SK-N-MC (cell line): Measurements from ENCODE around the gene MESD.
A peak's percentile ranks its signal among the peaks of the same experiment; 100 is the strongest.

ENCODE experiments used
- DNase-seq: peaks from one replicate; pipeline ENCODE4 v3.0.0-alpha.2; 2011; ENCODE audit warnings: low read depth, low spot score
- H3K27ac ChIP-seq: fragments of 200-600 bp; sonication (generic); 2 replicates; pipeline ENCODE4 v1.5.1; 2016; ENCODE audit warnings: mixed run types
- H3K36me3 ChIP-seq: fragments of 200-600 bp; sonication (generic); 2 replicates; pipeline ENCODE4 v1.6.1; 2017; ENCODE audit warnings: antibody characterized with exemption, low read length, mixed read lengths; ENCODE audit not compliant: insufficient read depth
- H3K4me3 ChIP-seq: fragments of 200-600 bp; sonication (generic); 2 replicates; pipeline ENCODE4 v1.5.1; 2016
- H3K9ac ChIP-seq: fragments of 200-600 bp; sonication (generic); 2 replicates; pipeline ENCODE4 v1.8.0; 2017; ENCODE audit warnings: mixed run types, mixed read lengths; ENCODE audit not compliant: insufficient read length
- H3K9me3 ChIP-seq: fragments of 200-600 bp; sonication (generic); 2 replicates; pipeline ENCODE4 v1.6.1; 2017; ENCODE audit warnings: low read depth, mild to moderate bottlenecking, antibody characterized with exemption, low read length, moderate library complexity, mixed read lengths
- EZH2 ChIP-seq: fragments of 200-600 bp; sonication (generic); IDR thresholded peaks from one replicate; pipeline ENCODE4 v1.6.1; 2017; ENCODE audit warnings: antibody characterized with exemption
- FOXP2 ChIP-seq: optimal IDR thresholded peaks from 2 replicates; pipeline ENCODE3; 2011; ENCODE audit warnings: mild to moderate bottlenecking, moderate library complexity; ENCODE audit not compliant: insufficient read depth; ENCODE audit errors: extremely low read length, control extremely low read depth
- POLR2AphosphoS5 ChIP-seq: IDR thresholded peaks from 2 replicates; pipeline ENCODE4 v1.6.1; 2012; ENCODE audit warnings: mild to moderate bottlenecking, low read depth, low read length, borderline replicate concordance

The MESD gene

DNA sequence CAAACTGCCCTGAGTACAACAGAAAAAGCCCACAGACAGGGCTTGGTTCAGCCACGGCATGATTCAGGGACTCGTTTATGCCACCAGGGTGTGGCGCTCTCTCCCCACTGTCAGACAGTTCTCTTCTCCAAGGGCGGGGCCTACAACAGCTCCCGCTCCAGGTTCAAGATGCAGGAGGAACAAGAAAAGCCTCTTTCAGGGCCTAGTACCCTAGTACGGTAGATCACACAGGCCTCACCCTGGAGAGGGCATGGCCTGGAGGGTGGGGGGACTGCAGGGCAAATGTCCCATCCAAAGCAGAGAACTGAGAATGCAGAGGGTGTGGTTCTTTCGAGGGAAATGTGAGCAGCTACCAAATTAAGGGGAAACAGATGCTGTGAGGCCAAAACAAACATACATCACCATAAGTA lies 12.0 kb downstream of the MESD start:
- H3K27ac ChIP-seq: no peak overlapping the region
- H3K9me3 ChIP-seq: no peaks in the 10 kb centered on the region
- H3K9ac ChIP-seq: no peak overlapping the region
- no peak for DNase-seq
- TF ChIP-seq FOXP2 (no peak), POLR2AphosphoS5 (no peak), EZH2 (no peak)
- H3K4me3 ChIP-seq: no peak overlapping the region
- H3K36me3 ChIP-seq: peaks cover 40% of the 10 kb centered on the region

DNA sequence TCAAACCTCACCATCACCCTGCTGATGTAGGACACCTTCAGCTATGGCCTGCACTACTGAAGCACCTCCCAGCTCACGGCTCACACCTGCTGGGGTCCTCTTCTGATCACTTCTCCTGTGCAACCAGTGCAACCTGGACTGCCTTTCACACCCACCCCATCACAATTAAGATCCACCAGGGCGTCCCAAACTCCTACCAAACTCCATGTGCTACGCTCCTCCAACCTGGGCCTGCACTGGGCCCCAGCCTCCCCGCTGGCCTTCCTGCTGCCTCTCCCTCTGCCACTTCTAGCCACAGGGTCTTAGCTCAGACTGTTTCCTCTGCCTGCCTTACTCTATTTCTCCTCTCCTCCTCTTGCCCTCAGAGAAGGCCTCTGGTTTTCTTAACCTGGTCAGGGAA lies 12.8 kb downstream of the MESD start:
- no peaks in the 10 kb centered on the region for H3K9me3 ChIP-seq
- H3K27ac ChIP-seq: no peak overlapping the region
- no peak for DNase-seq
- no peak overlapping the region for H3K9ac ChIP-seq
- peaks cover 32% of the 10 kb centered on the region for H3K36me3 ChIP-seq
- H3K4me3 ChIP-seq: no peak overlapping the region
- TF ChIP-seq POLR2AphosphoS5 (no peak), FOXP2 (no peak)

DNA sequence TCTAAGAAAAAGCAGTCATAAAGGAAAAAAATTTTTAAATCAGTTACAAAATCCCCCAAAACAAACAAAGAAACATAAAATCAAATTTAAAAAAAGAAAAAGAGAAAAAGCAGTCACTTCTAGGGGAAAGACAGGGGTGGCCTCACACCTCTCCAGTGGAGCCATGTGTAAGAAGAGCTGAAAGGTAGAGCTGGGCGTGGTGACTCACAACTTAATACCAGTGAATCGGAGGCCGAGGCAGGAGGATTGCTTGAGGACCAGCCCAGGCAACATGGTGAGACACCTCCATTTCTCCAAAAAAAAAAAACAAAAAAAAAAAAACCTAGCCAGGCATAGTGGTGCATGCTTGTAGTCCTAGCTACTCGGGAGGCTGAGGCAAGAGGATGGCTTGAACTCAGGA lies 14.7 kb downstream of the MESD start:
- Histone ChIP-seq H3K9ac (no peak overlapping the region), H3K9me3 (no peaks in the 10 kb centered on the region), H3K4me3 (no peak overlapping the region), H3K36me3 (peaks cover 23% of the 10 kb centered on the region), H3K27ac (no peak overlapping the region)
- DNase-seq: no peak
- TF ChIP-seq POLR2AphosphoS5 (no peak), EZH2 (no peak), FOXP2 (no peak)

DNA sequence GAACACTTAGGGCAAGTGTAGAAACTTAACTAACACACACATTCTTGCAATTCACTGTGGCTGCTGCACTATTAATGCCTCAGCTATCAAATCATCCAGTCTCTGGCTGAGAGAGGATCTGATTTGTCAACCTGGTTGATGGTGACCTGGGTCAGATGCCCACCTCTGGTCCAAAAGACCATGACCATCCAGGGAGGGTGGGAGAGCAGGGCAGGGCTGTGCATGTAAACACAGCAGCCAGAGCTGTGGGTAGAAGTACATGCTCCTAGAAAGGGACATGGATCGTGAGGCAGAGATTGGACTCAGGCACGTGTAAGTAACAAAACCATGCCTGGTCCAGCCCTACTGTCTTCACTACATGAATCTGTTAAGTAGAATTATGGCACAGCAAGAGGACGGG lies 17.3 kb downstream of the MESD start:
- Histone ChIP-seq H3K27ac (no peak overlapping the region), H3K36me3 (no peaks in the 10 kb centered on the region), H3K9me3 (no peaks in the 10 kb centered on the region), H3K9ac (no peak overlapping the region), H3K4me3 (no peak overlapping the region)
- no peak for TF ChIP-seq POLR2AphosphoS5
- no peak for TF ChIP-seq EZH2
- TF ChIP-seq FOXP2: no peak
- no peak for DNase-seq

DNA sequence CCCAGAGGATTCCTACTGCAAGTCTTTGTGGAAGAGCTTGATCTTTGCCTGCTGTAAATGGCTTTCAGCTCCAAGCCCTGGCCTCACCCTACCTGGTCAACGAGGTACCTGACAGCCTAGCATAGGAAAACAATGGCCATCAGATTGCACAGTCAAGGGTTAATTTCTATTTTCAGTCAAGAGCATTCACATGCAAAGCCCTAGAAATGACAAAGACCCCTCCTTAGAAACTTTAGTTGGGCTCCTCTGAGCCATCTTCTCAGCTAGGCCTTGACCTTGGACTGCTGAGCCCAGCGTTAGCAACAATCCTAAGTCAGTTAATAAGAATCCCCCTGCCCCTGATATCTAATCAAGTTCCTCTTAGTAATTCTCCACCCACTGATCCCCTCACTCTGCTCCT lies 18.5 kb downstream of the MESD start:
- H3K27ac ChIP-seq: no peak overlapping the region
- no peak for TF ChIP-seq EZH2
- TF ChIP-seq POLR2AphosphoS5: no peak
- no peak for TF ChIP-seq FOXP2
- no peak for DNase-seq

DNA sequence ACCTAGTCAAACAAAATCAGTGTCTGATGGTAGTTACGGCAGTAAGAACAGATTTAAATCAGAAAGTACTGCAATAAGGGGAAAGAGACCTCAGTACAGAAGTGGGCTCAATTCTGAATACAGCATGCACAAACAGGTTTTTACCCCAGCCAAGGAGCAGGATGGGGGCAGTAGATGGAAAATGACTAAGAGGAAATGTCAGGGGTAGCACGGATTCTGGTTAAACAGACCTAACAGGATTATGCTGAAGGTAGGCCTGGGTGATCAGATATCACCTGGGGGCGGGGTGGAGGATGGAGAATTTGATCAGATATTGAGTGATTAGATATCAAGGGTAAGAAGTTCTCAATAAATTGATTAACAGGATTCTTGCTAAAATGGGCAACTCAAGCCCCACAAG lies 19.0 kb downstream of the MESD start:
- TF ChIP-seq EZH2: no peak
- TF ChIP-seq FOXP2: no peak
- TF ChIP-seq POLR2AphosphoS5: no peak
- Histone ChIP-seq H3K9ac (no peak overlapping the region), H3K27ac (no peak overlapping the region), H3K9me3 (no peaks in the 10 kb centered on the region), H3K36me3 (no peaks in the 10 kb centered on the region), H3K4me3 (no peak overlapping the region)
- no peak for DNase-seq

More for the DNA sequence above, 18.5 kb downstream of the MESD start:
- Histone ChIP-seq H3K36me3 (no peaks in the 10 kb centered on the region), H3K4me3 (no peak overlapping the region), H3K9ac (no peak overlapping the region), H3K9me3 (no peaks in the 10 kb centered on the region)

DNA sequence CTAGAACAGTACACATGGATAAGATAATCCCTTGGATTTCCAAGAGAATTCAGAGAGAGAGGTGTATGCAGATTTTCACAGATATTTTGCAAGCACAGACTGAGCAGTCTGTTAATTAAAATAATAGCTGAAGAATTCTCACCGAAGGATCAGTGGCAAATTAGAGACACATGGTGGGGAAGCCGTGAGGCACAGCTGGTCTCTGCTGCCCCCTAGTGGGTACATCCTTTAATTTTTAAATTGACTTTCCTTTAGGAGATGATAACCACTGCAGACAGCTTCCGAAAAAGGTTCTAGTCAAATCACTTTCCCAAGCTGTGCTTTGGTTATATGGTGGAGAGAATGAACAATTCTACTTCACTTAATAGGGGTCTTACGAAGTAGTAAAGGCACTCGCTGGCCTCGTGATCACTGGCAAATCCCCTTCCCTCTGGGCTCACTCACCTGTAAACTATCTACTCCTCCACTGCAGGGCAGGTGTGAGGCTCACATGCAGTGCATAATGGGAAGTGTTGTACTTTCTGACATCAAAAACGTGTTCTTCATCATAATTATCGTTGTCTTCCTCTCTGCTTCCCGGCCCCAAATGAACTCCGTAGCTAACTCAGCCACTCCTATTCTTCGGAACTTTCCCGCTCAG lies 19.5 kb downstream of the MESD start:
- Histone ChIP-seq H3K27ac (no peak overlapping the region), H3K4me3 (no peak overlapping the region), H3K9ac (no peak overlapping the region), H3K9me3 (no peaks in the 10 kb centered on the region), H3K36me3 (no peaks in the 10 kb centered on the region)
- TF ChIP-seq EZH2: no peak
- TF ChIP-seq POLR2AphosphoS5: no peak
- peak; percentile 37 for DNase-seq

DNA sequence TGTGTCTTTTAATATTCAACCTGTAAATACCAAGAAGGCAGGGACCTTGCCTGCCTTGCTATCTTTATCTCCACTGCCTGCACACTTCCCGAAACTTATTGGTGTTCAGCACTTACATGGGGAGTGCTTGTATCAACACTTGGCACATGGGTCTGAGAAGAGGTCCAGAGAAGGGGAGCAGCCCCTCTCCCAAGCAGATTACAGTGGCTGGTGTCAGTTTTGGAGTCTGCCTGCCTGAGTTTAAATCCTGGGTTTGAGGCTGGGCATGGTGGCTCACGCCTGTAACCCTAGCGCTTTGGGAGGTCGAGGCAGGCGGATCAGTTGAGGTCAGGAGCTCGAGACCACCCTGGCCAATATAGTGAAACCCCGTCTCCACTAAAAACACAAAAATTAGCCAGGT lies 20.3 kb downstream of the MESD start:
- Histone ChIP-seq H3K36me3 (no peaks in the 10 kb centered on the region), H3K4me3 (no peak overlapping the region), H3K9ac (no peak overlapping the region), H3K27ac (no peak overlapping the region), H3K9me3 (no peaks in the 10 kb centered on the region)
- no peak for DNase-seq
- TF ChIP-seq EZH2 (no peak), FOXP2 (no peak), POLR2AphosphoS5 (no peak)

DNA sequence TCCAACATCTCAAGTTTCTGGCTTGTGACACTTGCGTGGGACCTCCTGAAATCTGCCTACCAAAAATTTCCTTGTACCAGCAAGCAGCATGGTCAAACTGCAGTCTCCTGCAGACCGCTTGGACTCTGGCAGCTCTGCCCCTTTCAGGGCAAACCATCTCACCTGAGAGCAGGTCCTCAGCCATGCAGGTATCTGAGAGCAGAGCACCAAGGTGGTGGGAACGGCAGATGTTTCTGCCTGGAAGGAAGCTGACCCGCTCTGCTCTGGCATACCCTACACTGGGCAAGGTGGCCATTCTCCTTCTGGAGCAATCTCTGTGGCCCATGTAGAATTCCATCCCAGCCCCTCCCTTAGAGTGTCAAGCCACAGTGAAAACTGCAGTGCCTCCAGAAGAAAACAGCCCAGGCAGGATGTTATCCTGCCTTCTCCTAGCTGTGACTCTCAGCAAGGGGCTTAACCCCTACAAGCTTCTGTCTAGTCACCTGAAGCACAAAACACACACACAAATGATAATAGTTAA lies 21.6 kb downstream of the MESD start:
- no peak for DNase-seq
- Histone ChIP-seq H3K9ac (no peak overlapping the region), H3K27ac (no peak overlapping the region), H3K4me3 (no peak overlapping the region), H3K9me3 (no peaks in the 10 kb centered on the region), H3K36me3 (no peaks in the 10 kb centered on the region)
- TF ChIP-seq POLR2AphosphoS5: no peak
- TF ChIP-seq FOXP2: no peak
- TF ChIP-seq EZH2: no peak
